H9 (cell line): ENCODE measurements around the gene FEM1B. TPM values are rescaled to one million over a fixed set of nuclear protein-coding genes. Genes with fewer than 3 reads are reported as not detected.

Source experiments
- DNase-seq: peaks from one replicate; pipeline ENCODE4 v3.0.0-alpha.2; 2017
- H2AFZ ChIP-seq: one replicate; pipeline ENCODE4 v1.6.1; 2013; ENCODE audit warnings: mild to moderate bottlenecking, low read length, control low read depth, moderate library complexity
- H2AK5ac ChIP-seq: 2 replicates; pipeline ENCODE4 v1.6.1; 2013; ENCODE audit warnings: low read length, control low read depth, mixed read lengths; ENCODE audit not compliant: insufficient read length
- H2BK120ac ChIP-seq: one replicate; pipeline ENCODE4 v1.6.1; 2013; ENCODE audit warnings: low read depth, mild to moderate bottlenecking, low read length, control low read depth, inconsistent platforms; ENCODE audit not compliant: poor library complexity, severe bottlenecking
- H2BK12ac ChIP-seq: 2 replicates; pipeline ENCODE4 v1.6.1; 2013; ENCODE audit warnings: low read length, control low read depth, mixed read lengths, low read depth; ENCODE audit not compliant: insufficient read length
- H2BK15ac ChIP-seq: 2 replicates; pipeline ENCODE4 v1.6.1; 2013; ENCODE audit warnings: low read depth, low read length, control low read depth
- H2BK20ac ChIP-seq: one replicate; pipeline ENCODE4 v1.6.1; 2013; ENCODE audit warnings: low read depth, mild to moderate bottlenecking, low read length, control low read depth, inconsistent platforms; ENCODE audit not compliant: poor library complexity, severe bottlenecking
- H2BK5ac ChIP-seq: 2 replicates; pipeline ENCODE4 v1.6.1; 2013; ENCODE audit warnings: low read length, control low read depth, mixed read lengths; ENCODE audit not compliant: insufficient read length
- H3K14ac ChIP-seq: 2 replicates; pipeline ENCODE4 v1.6.1; 2013; ENCODE audit warnings: low read length, control low read depth; ENCODE audit not compliant: insufficient read depth
- H3K18ac ChIP-seq: 2 replicates; pipeline ENCODE4 v1.6.1; 2013; ENCODE audit warnings: low read depth, mild to moderate bottlenecking, mixed read lengths, low read length, control low read depth; ENCODE audit not compliant: insufficient read length
- H3K23ac ChIP-seq: 2 replicates; pipeline ENCODE4 v1.6.1; 2013; ENCODE audit warnings: low read length, control low read depth, mixed read lengths, low read depth; ENCODE audit not compliant: insufficient read length
- H3K23me2 ChIP-seq: 2 replicates; pipeline ENCODE4 v1.6.1; 2013; ENCODE audit warnings: low read depth, mild to moderate bottlenecking, mixed read lengths, low read length, control low read depth; ENCODE audit not compliant: insufficient read length, poor library complexity, severe bottlenecking
- H3K27ac ChIP-seq: 2 replicates; pipeline ENCODE4 v1.5.1; 2013; ENCODE audit warnings: low read length, control low read depth, mixed read lengths, low read depth; ENCODE audit not compliant: insufficient read length
- H3K27me3 ChIP-seq: 2 replicates; pipeline ENCODE4 v1.6.1; 2013; ENCODE audit warnings: low read length, control low read depth, inconsistent platforms; ENCODE audit not compliant: insufficient read depth
- H3K4ac ChIP-seq: 2 replicates; pipeline ENCODE4 v1.6.1; 2013; ENCODE audit warnings: low read depth, mild to moderate bottlenecking, control low read depth, inconsistent platforms, low read length, moderate library complexity
- H3K4me1 ChIP-seq: 2 replicates; pipeline ENCODE4 v1.6.1; 2013; ENCODE audit warnings: low read length, control low read depth, inconsistent platforms; ENCODE audit not compliant: insufficient read depth
- H3K4me2 ChIP-seq: 2 replicates; pipeline ENCODE4 v1.6.1; 2013; ENCODE audit warnings: low read length, control low read depth, mixed read lengths; ENCODE audit not compliant: insufficient read length, insufficient read depth
- H3K56ac ChIP-seq: 2 replicates; pipeline ENCODE4 v1.6.1; 2013; ENCODE audit warnings: low read depth, mild to moderate bottlenecking, mixed read lengths, low read length, control low read depth; ENCODE audit not compliant: insufficient read length
- H3K79me1 ChIP-seq: 2 replicates; pipeline ENCODE4 v1.6.1; 2013; ENCODE audit warnings: low read depth, mild to moderate bottlenecking, moderate library complexity, low read length, control low read depth, inconsistent platforms; ENCODE audit not compliant: insufficient read depth, poor library complexity, severe bottlenecking
- H3K79me2 ChIP-seq: 2 replicates; pipeline ENCODE4 v1.6.1; 2013; ENCODE audit warnings: low read length, control low read depth, inconsistent platforms; ENCODE audit not compliant: insufficient read depth
- H3K9ac ChIP-seq: 2 replicates; pipeline ENCODE4 v1.6.1; 2013; ENCODE audit warnings: low read length, control low read depth, mixed read lengths; ENCODE audit not compliant: insufficient read length; ENCODE audit errors: extremely low read depth
- H3K9me3 ChIP-seq: one replicate; pipeline ENCODE4 v1.6.1; 2013; ENCODE audit warnings: low read depth, low read length, inconsistent platforms; ENCODE audit not compliant: control insufficient read depth
- H3T11ph ChIP-seq: one replicate; pipeline ENCODE4 v1.6.1; 2013; ENCODE audit warnings: mild to moderate bottlenecking, low read length, control low read depth, inconsistent platforms
- H4K20me1 ChIP-seq: one replicate; pipeline ENCODE4 v1.6.1; 2013; ENCODE audit not compliant: control insufficient read depth, insufficient read length, insufficient read depth
- H4K5ac ChIP-seq: 2 replicates; pipeline ENCODE4 v1.6.1; 2013; ENCODE audit warnings: low read depth, mild to moderate bottlenecking, mixed read lengths, low read length, control low read depth; ENCODE audit not compliant: insufficient read length
- H4K8ac ChIP-seq: replicated peaks from 2 replicates; pipeline ENCODE4 v1.6.1; 2013; ENCODE audit warnings: low read length, control low read depth, mixed read lengths, low read depth; ENCODE audit not compliant: insufficient read length
- H4K91ac ChIP-seq: 2 replicates; pipeline ENCODE4 v1.6.1; 2013; ENCODE audit warnings: low read depth, mild to moderate bottlenecking, moderate library complexity, mixed read lengths, low read length, control low read depth; ENCODE audit not compliant: insufficient read length
- H3K27ac Mint-ChIP-seq, 3 experiments: 2 replicates in 2 of 3; 3 replicates in 1 of 3; pipeline ENCODE4 v1.8.0; 2020 to 2021; ENCODE audit warnings: mixed read lengths in 3 of 3, mild to moderate bottlenecking in 1 of 3, moderate library complexity in 1 of 3
- H3K27me3 Mint-ChIP-seq: 2 replicates; pipeline ENCODE4 v1.8.0; 2021; ENCODE audit warnings: low read depth, mild to moderate bottlenecking, moderate library complexity, mixed read lengths
- H3K36me3 Mint-ChIP-seq, 3 experiments: 2 replicates in 2 of 3; 3 replicates in 1 of 3; pipeline ENCODE4 v1.8.0; 2020 to 2021; ENCODE audit warnings: low read depth in 3 of 3, mixed read lengths in 3 of 3; ENCODE audit not compliant: insufficient read depth in 1 of 3
- H3K4me1 Mint-ChIP-seq, 2 experiments: 2 replicates each; pipeline ENCODE4 v1.8.0; 2020; ENCODE audit warnings: mixed read lengths in 2 of 2
- H3K4me3 Mint-ChIP-seq, 2 experiments: 2 replicates in 1 of 2; 3 replicates in 1 of 2; pipeline ENCODE4 v1.8.0; 2020 to 2021; ENCODE audit warnings: mild to moderate bottlenecking in 2 of 2, mixed read lengths in 2 of 2, moderate library complexity in 1 of 2
- H3K9me3 Mint-ChIP-seq, 2 experiments: 2 replicates in 1 of 2; 3 replicates in 1 of 2; pipeline ENCODE4 v1.8.0; 2020; ENCODE audit warnings: mild to moderate bottlenecking in 2 of 2, mixed read lengths in 2 of 2, moderate library complexity in 1 of 2
- CTCF ChIP-seq: fragments of 200-600 bp; sonication (generic); conservative IDR thresholded peaks from 3 replicates; pipeline ENCODE4 v1.8.0; 2021; ENCODE audit warnings: antibody characterized with exemption, mild to moderate bottlenecking
- WGBS: extraction: QIAGEN DNeasy Blood & Tissue Kit; methylation state at CpG from one replicate; pipeline ENCODE4 v1.1.7; 2013; ENCODE audit warnings: missing lambda C conversion rate, low lambda C conversion rate, mixed read lengths; ENCODE audit not compliant: insufficient read length; ENCODE audit errors: extremely low coverage; 5-methylcytosine and 5-hydroxymethylcytosine counted together
- total RNA-seq: library from RNA; stranded (reverse); gene quantifications from 2 replicates; pipeline ENCODE4 v1.2.1, GENCODE V29; 2021

The FEM1B gene
- total RNA-seq, 1 experiment from 2014 or later = 77.9 TPM

GRCh38 chr15:68302729-68303128 is 25.2 kb downstream of the FEM1B start:
- H2AK5ac ChIP-seq = no peak overlapping the region
- Mint-ChIP-seq H3K36me3 (peaks cover 0 to 5% (median 0%) of the 10 kb centered on the region in 3 experiments; a peak in 2 of 7 replicates), H3K4me3 (no peak overlapping the region), H3K27me3 (peaks cover 2% of the 10 kb centered on the region; the same call in 1 of the 2 replicates), H3K4me1 (peaks cover 38 to 41% of the 10 kb centered on the region in 2 experiments), H3K27ac (no peak overlapping the region), H3K9me3 (no peaks in the 10 kb centered on the region)
- H3K4me1 ChIP-seq = no peaks in the 10 kb centered on the region; the same call in 1 of the 2 replicates
- no peak overlapping the region for H4K91ac ChIP-seq
- TF ChIP-seq CTCF = no peak
- H3K9ac ChIP-seq = no peak overlapping the region
- no peak overlapping the region for H2BK5ac ChIP-seq
- no peak overlapping the region for H3K4me2 ChIP-seq
- H2BK12ac ChIP-seq = no peak overlapping the region
- no peaks in the 10 kb centered on the region for H3K23me2 ChIP-seq
- WGBS = no CpG with 5 or more reads among the region's 6 CpGs
- no peaks in the 10 kb centered on the region for H3K79me2 ChIP-seq
- H3K14ac ChIP-seq = no peak overlapping the region
- no peaks in the 10 kb centered on the region for H3K27me3 ChIP-seq
- no peak overlapping the region for H3K23ac ChIP-seq
- H3K18ac ChIP-seq = no peak overlapping the region
- H3K56ac ChIP-seq = no peak overlapping the region
- H3K4ac ChIP-seq = no peak overlapping the region
- H3K9me3 ChIP-seq = no peaks in the 10 kb centered on the region
- H3K27ac ChIP-seq = no peak overlapping the region
- no peaks in the 10 kb centered on the region for H4K20me1 ChIP-seq
- H2BK120ac ChIP-seq = no peak overlapping the region
- no peak overlapping the region for H2BK20ac ChIP-seq
- H4K8ac ChIP-seq = no peak overlapping the region
- H2BK15ac ChIP-seq = no peak overlapping the region
- H3T11ph ChIP-seq = no peak overlapping the region
- no peaks in the 10 kb centered on the region for H3K79me1 ChIP-seq
- no peak overlapping the region for H4K5ac ChIP-seq
- DNase-seq = no peak
- no peak overlapping the region for H2AFZ ChIP-seq
